ENCODE results near the gene CRB3. TPM values are rescaled to one million over a fixed set of nuclear protein-coding genes. Genes with fewer than 3 reads are reported as not detected.

CRB3 gene
- total and polyA plus RNA-seq, 2 of the 13 experiments (the other 11 are each of a cell fraction or from before 2014, with no cell fraction given) = 10.6 to 25.6 TPM

DNA sequence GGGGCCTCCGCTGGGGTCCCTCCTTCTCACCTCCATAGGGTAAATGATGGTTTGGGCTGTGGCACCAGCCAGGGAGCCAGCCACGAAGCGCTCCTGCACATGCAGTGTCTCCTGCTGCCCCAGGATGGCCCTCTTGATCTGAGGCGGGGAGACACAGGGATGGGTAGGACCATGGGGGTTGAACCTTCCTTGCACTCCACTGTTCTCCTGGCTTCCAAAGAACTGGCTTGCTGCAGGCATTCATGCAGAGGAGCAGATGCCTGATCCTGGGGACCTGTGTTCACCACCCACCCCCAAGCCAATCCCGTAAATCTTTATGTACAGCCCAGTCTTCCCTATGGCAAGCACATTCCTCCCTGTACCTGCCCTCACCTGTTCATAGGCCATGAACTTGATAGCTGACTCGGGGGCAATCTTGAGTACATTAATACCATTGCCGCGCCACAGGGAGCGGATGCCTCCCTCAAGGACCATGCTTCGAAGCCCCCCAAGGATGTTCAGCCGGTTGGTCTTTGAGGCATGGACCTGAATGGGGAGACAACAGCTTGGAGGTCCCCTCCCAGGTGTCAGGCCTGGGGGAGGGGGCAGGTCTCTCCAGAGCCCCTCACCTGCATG, 10.0 kb upstream of the CRB3 start (continued):
- no peak for TF ChIP-seq ZNF274 (CRISPR knock-in tag; IDR thresholded peaks at IDR 0.05)
- TF ChIP-seq RFXANK (CRISPR knock-in tag; IDR thresholded peaks at IDR 0.05) = no peak

DNA sequence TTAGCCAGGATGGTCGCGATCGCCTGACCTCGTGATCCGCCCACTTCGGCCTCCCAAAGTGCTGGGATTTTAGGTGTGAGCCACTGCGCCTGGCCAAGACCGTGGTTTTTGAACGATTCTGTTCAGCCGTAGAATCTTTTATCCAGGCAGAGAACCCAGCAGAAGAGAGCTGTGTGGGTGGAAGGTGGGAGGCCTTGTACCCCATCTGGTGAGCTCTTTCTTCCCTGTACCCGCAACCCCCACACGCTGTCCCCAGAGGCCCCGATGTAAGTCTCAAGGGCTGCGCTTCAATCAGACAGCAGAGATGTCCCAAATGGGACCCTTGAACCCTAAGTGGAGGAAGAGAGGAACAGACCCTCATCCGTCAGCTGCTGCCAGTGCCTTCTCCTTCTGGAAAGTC, 8.1 kb upstream of the CRB3 start:
- 96% methylated on average over 14 of the region's 15 CpGs for WGBS (ENCODE audit: low lambda C conversion rate)
- intact Hi-C loops (cut with micrococcal nuclease; ENCODE audit: unreplicated experiment) (no loop called here), in situ Hi-C loops (cut with HindIII; ENCODE audit: extremely low pct_ligation_motif_present, low pct_unique_long_range_greater_than_20kb) (no loop called here)
- H3K36me3 ChIP-seq (replicated peaks in 1 of 2; ENCODE audit: control insufficient read depth in 1 of 2, insufficient read depth in 2 of 2, low read length in 2 of 2) = peaks cover 10 to 24% of the 10 kb centered on the region in 2 experiments
- no peaks in the 10 kb centered on the region for H3K79me2 ChIP-seq (ENCODE audit: insufficient read depth, low read length)
- no TSS peak for BruUV-seq (replicated peaks)
- no peak overlapping the region for H3K4me3 ChIP-seq (replicated peaks in 1 of 3; ENCODE audit: insufficient read depth in 1 of 3, low read depth in 2 of 3, low read length in 3 of 3)
- H3K9me3 ChIP-seq (ENCODE audit: low read length) = peaks cover 5% of the 10 kb centered on the region; the same call in 1 of the 2 replicates
- H3K4me1 ChIP-seq (ENCODE audit: insufficient read depth, low read length) = peaks cover 11% of the 10 kb centered on the region
- no peak overlapping the region for H2AFZ ChIP-seq (ENCODE audit: low read length)
- ChIA-PET POLR2A (no interaction called here), CTCF (ENCODE audit: low intra/inter-chr PET ratio, low total read pairs) (no interaction called here)
- no peak overlapping the region for H3K4me2 ChIP-seq (ENCODE audit: low read depth, low read length)
- no peaks in the 10 kb centered on the region for H4K20me1 ChIP-seq (ENCODE audit: insufficient read depth, low read length)
- ATAC-seq (no peak), DNase-seq (ENCODE audit: low spot score) (no peak), FAIRE-seq (no peak)
- H3K9ac ChIP-seq (ENCODE audit: insufficient read depth, low read depth, low read length) = no peak overlapping the region
- H3K27ac ChIP-seq (ENCODE audit: extremely low read length, insufficient read depth, low read length) = no peak overlapping the region
- H3K27me3 ChIP-seq (ENCODE audit: control insufficient read depth in 1 of 2, insufficient read depth in 2 of 2, low read length in 2 of 2) = no peaks in the 10 kb centered on the region
- TF ChIP-seq DMAP1 (CRISPR knock-in tag; IDR thresholded peaks at IDR 0.05) (no peak), RNF2 (conservative IDR thresholded peaks at IDR 0.05; ENCODE audit: low read depth) (no peak), EZH2 (conservative IDR thresholded peaks at IDR 0.05; ENCODE audit: low read depth, low read length) (no peak), SCMH1 (CRISPR knock-in tag; IDR thresholded peaks at IDR 0.05; ENCODE audit: borderline replicate concordance) (no peak), DR1 (CRISPR knock-in tag; IDR thresholded peaks at IDR 0.05) (no peak), SNAI1 (CRISPR knock-in tag; IDR thresholded peaks at IDR 0.05; ENCODE audit: borderline replicate concordance) (no peak), ZMAT3 (CRISPR knock-in tag; conservative IDR thresholded peaks at IDR 0.05) (no peak)
- TF ChIP-seq, protein P1, sequence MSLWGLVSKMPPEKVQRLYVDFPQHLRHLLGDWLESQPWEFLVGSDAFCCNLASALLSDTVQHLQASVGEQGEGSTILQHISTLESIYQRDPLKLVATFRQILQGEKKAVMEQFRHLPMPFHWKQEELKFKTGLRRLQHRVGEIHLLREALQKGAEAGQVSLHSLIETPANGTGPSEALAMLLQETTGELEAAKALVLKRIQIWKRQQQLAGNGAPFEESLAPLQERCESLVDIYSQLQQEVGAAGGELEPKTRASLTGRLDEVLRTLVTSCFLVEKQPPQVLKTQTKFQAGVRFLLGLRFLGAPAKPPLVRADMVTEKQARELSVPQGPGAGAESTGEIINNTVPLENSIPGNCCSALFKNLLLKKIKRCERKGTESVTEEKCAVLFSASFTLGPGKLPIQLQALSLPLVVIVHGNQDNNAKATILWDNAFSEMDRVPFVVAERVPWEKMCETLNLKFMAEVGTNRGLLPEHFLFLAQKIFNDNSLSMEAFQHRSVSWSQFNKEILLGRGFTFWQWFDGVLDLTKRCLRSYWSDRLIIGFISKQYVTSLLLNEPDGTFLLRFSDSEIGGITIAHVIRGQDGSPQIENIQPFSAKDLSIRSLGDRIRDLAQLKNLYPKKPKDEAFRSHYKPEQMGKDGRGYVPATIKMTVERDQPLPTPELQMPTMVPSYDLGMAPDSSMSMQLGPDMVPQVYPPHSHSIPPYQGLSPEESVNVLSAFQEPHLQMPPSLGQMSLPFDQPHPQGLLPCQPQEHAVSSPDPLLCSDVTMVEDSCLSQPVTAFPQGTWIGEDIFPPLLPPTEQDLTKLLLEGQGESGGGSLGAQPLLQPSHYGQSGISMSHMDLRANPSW (CRISPR knock-in tag; IDR thresholded peaks at IDR 0.05; ENCODE audit: borderline replicate concordance) = no peak
- TF ChIP-seq, protein P2, sequence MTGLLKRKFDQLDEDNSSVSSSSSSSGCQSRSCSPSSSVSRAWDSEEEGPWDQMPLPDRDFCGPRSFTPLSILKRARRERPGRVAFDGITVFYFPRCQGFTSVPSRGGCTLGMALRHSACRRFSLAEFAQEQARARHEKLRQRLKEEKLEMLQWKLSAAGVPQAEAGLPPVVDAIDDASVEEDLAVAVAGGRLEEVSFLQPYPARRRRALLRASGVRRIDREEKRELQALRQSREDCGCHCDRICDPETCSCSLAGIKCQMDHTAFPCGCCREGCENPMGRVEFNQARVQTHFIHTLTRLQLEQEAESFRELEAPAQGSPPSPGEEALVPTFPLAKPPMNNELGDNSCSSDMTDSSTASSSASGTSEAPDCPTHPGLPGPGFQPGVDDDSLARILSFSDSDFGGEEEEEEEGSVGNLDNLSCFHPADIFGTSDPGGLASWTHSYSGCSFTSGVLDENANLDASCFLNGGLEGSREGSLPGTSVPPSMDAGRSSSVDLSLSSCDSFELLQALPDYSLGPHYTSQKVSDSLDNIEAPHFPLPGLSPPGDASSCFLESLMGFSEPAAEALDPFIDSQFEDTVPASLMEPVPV (CRISPR knock-in tag; IDR thresholded peaks at IDR 0.05) = no peak
- TF ChIP-seq, protein P3, sequence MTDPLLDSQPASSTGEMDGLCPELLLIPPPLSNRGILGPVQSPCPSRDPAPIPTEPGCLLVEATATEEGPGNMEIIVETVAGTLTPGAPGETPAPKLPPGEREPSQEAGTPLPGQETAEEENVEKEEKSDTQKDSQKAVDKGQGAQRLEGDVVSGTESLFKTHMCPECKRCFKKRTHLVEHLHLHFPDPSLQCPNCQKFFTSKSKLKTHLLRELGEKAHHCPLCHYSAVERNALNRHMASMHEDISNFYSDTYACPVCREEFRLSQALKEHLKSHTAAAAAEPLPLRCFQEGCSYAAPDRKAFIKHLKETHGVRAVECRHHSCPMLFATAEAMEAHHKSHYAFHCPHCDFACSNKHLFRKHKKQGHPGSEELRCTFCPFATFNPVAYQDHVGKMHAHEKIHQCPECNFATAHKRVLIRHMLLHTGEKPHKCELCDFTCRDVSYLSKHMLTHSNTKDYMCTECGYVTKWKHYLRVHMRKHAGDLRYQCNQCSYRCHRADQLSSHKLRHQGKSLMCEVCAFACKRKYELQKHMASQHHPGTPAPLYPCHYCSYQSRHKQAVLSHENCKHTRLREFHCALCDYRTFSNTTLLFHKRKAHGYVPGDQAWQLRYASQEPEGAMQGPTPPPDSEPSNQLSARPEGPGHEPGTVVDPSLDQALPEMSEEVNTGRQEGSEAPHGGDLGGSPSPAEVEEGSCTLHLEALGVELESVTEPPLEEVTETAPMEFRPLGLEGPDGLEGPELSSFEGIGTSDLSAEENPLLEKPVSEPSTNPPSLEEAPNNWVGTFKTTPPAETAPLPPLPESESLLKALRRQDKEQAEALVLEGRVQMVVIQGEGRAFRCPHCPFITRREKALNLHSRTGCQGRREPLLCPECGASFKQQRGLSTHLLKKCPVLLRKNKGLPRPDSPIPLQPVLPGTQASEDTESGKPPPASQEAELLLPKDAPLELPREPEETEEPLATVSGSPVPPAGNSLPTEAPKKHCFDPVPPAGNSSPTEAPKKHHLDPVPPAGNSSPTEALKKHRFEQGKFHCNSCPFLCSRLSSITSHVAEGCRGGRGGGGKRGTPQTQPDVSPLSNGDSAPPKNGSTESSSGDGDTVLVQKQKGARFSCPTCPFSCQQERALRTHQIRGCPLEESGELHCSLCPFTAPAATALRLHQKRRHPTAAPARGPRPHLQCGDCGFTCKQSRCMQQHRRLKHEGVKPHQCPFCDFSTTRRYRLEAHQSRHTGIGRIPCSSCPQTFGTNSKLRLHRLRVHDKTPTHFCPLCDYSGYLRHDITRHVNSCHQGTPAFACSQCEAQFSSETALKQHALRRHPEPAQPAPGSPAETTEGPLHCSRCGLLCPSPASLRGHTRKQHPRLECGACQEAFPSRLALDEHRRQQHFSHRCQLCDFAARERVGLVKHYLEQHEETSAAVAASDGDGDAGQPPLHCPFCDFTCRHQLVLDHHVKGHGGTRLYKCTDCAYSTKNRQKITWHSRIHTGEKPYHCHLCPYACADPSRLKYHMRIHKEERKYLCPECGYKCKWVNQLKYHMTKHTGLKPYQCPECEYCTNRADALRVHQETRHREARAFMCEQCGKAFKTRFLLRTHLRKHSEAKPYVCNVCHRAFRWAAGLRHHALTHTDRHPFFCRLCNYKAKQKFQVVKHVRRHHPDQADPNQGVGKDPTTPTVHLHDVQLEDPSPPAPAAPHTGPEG (CRISPR knock-in tag; IDR thresholded peaks at IDR 0.05) = no peak

Data from HepG2 (cell line).